Measurements from ENCODE around the gene BMF. TPM values are rescaled to one million over a fixed set of nuclear protein-coding genes. Genes with fewer than 3 reads are reported as not detected.

BMF gene
- polyA plus RNA-seq, 3 donors: 5.6 to 59.6 (median 6.5) TPM

DNA sequence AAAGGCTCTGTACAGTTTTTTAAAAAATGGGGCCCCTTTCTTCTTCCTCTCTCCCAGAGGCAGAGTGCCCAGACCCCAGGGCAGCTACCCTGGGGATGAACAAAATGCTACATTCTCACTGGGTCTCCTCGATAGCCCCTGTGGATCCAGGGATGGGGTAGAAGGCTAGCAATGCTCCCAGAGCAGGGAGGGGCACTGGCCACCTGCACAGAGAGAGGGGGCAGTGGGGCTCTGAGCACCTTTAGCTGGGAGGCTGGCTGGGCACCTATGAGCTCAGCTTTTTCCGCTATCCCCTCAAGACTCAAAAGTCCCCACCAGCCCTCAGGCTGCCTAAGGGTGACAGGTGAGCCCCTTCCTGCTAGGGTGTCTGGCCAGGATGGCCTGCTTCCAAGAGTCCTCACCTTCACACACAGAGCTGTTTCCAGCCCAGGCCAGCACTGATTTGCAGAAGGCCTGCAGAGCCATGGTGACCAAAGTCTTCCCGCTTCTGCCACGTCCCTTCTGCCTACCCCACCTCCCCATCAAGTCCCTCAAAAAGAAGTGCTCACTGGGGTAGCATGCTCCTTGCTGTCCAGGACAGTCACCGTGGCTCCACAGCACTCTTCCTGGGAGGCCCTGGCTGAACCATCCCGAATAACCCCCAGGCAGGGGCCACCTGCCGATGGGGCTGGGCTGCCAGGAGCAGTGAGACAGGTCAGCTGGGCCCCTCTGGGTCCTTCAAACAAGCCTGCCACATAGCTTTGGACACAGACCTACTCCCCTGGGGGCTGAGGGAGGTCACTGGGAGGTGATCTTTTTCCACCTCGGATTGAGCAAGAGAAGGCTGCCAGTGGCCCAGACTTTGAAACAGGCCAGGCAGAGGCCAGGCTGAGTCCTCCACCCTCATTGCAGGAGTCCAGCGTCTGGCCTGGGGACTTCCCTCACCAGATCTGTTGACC, 20.4 kb downstream of the BMF start:
- H3K4me1 Mint-ChIP-seq: peaks cover 31% of the 10 kb centered on the region
- H3K79me2 ChIP-seq (ENCODE audit: insufficient read depth, low read length): no peaks in the 10 kb centered on the region
- H3K4me3 ChIP-seq (replicated peaks in 1 of 3; ENCODE audit: low read depth in 2 of 3, low read length in 3 of 3): no peak overlapping the region
- peaks cover 0 to 4% (median 3%) of the 10 kb centered on the region in 3 donors for H3K27me3 Mint-ChIP-seq (ENCODE audit: low read depth in 3 of 3)
- intact Hi-C loops (cut with micrococcal nuclease): no loop called here
- peaks cover 27 to 36% of the 10 kb centered on the region in 2 donors for H3K36me3 ChIP-seq (replicated peaks in 1 of 2; ENCODE audit: control insufficient read depth in 1 of 2, insufficient read depth in 2 of 2, low read length in 2 of 2)
- no peaks in the 10 kb centered on the region for H3K9me3 ChIP-seq (replicated peaks in 1 of 2; ENCODE audit: control insufficient read depth in 1 of 2, insufficient read depth in 1 of 2, low read length in 2 of 2)
- H3K27me3 ChIP-seq (ENCODE audit: control insufficient read depth in 2 of 2, insufficient read depth in 2 of 2, low read length in 2 of 2): no peaks in the 10 kb centered on the region
- peaks cover 0 to 2% (median 0%) of the 10 kb centered on the region in 7 donors for H3K9me3 Mint-ChIP-seq
- no peaks in the 10 kb centered on the region for H4K20me1 ChIP-seq (ENCODE audit: insufficient read depth, low read length)
- no peak overlapping the region for H2AFZ ChIP-seq (ENCODE audit: insufficient read depth, low read depth, low read length, poor library complexity, severe bottlenecking)
- H3K4me3 Mint-ChIP-seq: no peak overlapping the region
- H3K27ac ChIP-seq (ENCODE audit: low read depth in 1 of 2, low read length in 2 of 2): peak overlapping the region in 1 of 2 donors; percentile 21
- DNase-seq: peak in 2 of 3 donors; percentile 48 to 58
- no peak for TF ChIP-seq CTCF (IDR thresholded peaks at IDR 0.05)
- peaks cover 34 to 38% of the 10 kb centered on the region in 2 donors for H3K36me3 Mint-ChIP-seq
- H3K4me2 ChIP-seq (replicated peaks; ENCODE audit: extremely low read depth, low read length, poor library complexity, severe bottlenecking): no peak overlapping the region
- H3K4me1 ChIP-seq (ENCODE audit: control insufficient read depth in 1 of 2, insufficient read depth in 2 of 2, low read length in 2 of 2): peaks cover 15 to 36% of the 10 kb centered on the region in 2 donors
- 92% methylated on average over 5 of the region's 9 CpGs for WGBS (ENCODE audit: insufficient coverage)
- peak overlapping the region in 2 of 7 donors; percentile 6 to 68 for H3K27ac Mint-ChIP-seq
- H3K9ac ChIP-seq (ENCODE audit: insufficient read depth, low read length, poor library complexity, severe bottlenecking): no peak overlapping the region

- no peak overlapping the region for H3K27ac Mint-ChIP-seq
These were observed 21.4 kb downstream of the BMF start for GRCh38 chr15:40087068-40087810.

More at GRCh38 chr15:40087068-40087810, 21.4 kb downstream of the BMF start:
- intact Hi-C loops (cut with micrococcal nuclease): no loop called here
- Mint-ChIP-seq H3K4me3 (no peak overlapping the region), H3K27me3 (ENCODE audit: low read depth in 3 of 3) (peaks cover 0 to 4% (median 4%) of the 10 kb centered on the region in 3 donors), H3K4me1 (peaks cover 27% of the 10 kb centered on the region), H3K9me3 (peaks cover 0 to 2% (median 0%) of the 10 kb centered on the region in 7 donors), H3K36me3 (peaks cover 31 to 32% of the 10 kb centered on the region in 2 donors)
- no peak overlapping the region for H2AFZ ChIP-seq (ENCODE audit: insufficient read depth, low read depth, low read length, poor library complexity, severe bottlenecking)
- no peaks in the 10 kb centered on the region for H3K27me3 ChIP-seq (ENCODE audit: control insufficient read depth in 2 of 2, insufficient read depth in 2 of 2, low read length in 2 of 2)
- no peak for TF ChIP-seq CTCF (IDR thresholded peaks at IDR 0.05)
- H3K4me2 ChIP-seq (replicated peaks; ENCODE audit: extremely low read depth, low read length, poor library complexity, severe bottlenecking): no peak overlapping the region
- DNase-seq: no peak
- H3K27ac ChIP-seq (ENCODE audit: low read depth in 1 of 2, low read length in 2 of 2): no peak overlapping the region
- peaks cover 10 to 32% of the 10 kb centered on the region in 2 donors for H3K4me1 ChIP-seq (ENCODE audit: control insufficient read depth in 1 of 2, insufficient read depth in 2 of 2, low read length in 2 of 2)
- 67% methylated on average over 4 of the region's 14 CpGs for WGBS (ENCODE audit: insufficient coverage)
- no peaks in the 10 kb centered on the region for H3K9me3 ChIP-seq (replicated peaks in 1 of 2; ENCODE audit: control insufficient read depth in 1 of 2, insufficient read depth in 1 of 2, low read length in 2 of 2)
- no peaks in the 10 kb centered on the region for H4K20me1 ChIP-seq (ENCODE audit: insufficient read depth, low read length)
- H3K36me3 ChIP-seq (replicated peaks in 1 of 2; ENCODE audit: control insufficient read depth in 1 of 2, insufficient read depth in 2 of 2, low read length in 2 of 2): peaks cover 27 to 31% of the 10 kb centered on the region in 2 donors
- no peaks in the 10 kb centered on the region for H3K79me2 ChIP-seq (ENCODE audit: insufficient read depth, low read length)
- H3K9ac ChIP-seq (ENCODE audit: insufficient read depth, low read length, poor library complexity, severe bottlenecking): no peak overlapping the region
- H3K4me3 ChIP-seq (replicated peaks in 1 of 3; ENCODE audit: low read depth in 2 of 3, low read length in 3 of 3): no peak overlapping the region

Data from CD14-positive monocyte (primary cell).